ENCODE data around the gene ZNF787. TPM values are rescaled to one million over a fixed set of nuclear protein-coding genes. Genes with fewer than 3 reads are reported as not detected.

Gene ZNF787
- total RNA-seq, 1 experiment from 2014 or later: 54.6 TPM

- Mint-ChIP-seq H3K4me3 (no peak overlapping the region), H3K4me1 (peaks cover 30 to 33% of the 10 kb centered on the region in 2 experiments), H3K9me3 (no peaks in the 10 kb centered on the region), H3K27ac (no peak overlapping the region), H3K36me3 (ENCODE audit: insufficient read depth in 1 of 3, low read depth in 3 of 3) (peaks cover 0 to 10% (median 1%) of the 10 kb centered on the region in 3 experiments; a peak in 4 of 7 replicates), H3K27me3 (ENCODE audit: low read depth) (peaks cover 16% of the 10 kb centered on the region)
- Histone ChIP-seq H4K8ac (replicated peaks; ENCODE audit: insufficient read length, low read depth, low read length) (no peak overlapping the region), H2BK5ac (ENCODE audit: insufficient read length, low read length) (no peak overlapping the region), H3K4me1 (ENCODE audit: insufficient read depth, low read length) (no peaks in the 10 kb centered on the region), H3K79me2 (ENCODE audit: insufficient read depth, low read length) (no peaks in the 10 kb centered on the region), H3K27me3 (ENCODE audit: insufficient read depth, low read length) (no peaks in the 10 kb centered on the region), H2AK5ac (ENCODE audit: insufficient read length, low read length) (no peak overlapping the region), H2BK12ac (ENCODE audit: insufficient read length, low read depth, low read length) (no peak overlapping the region), H2BK120ac (ENCODE audit: low read depth, low read length, poor library complexity, severe bottlenecking) (no peak overlapping the region), H2AFZ (ENCODE audit: low read length) (no peak overlapping the region), H4K5ac (ENCODE audit: insufficient read length, low read depth, low read length) (no peak overlapping the region), H3K18ac (ENCODE audit: insufficient read length, low read depth, low read length) (no peak overlapping the region), H3K56ac (ENCODE audit: insufficient read length, low read depth, low read length) (no peak overlapping the region), H3K27ac (ENCODE audit: insufficient read length, low read depth, low read length) (no peak overlapping the region), H3K79me1 (ENCODE audit: insufficient read depth, low read depth, low read length, poor library complexity, severe bottlenecking) (no peaks in the 10 kb centered on the region), H2BK20ac (ENCODE audit: low read depth, low read length, poor library complexity, severe bottlenecking) (no peak overlapping the region), H3K23ac (ENCODE audit: insufficient read length, low read depth, low read length) (no peak overlapping the region), H3K9me3 (ENCODE audit: control insufficient read depth, low read depth, low read length) (no peaks in the 10 kb centered on the region), H3K14ac (ENCODE audit: insufficient read depth, low read length) (no peak overlapping the region), H3T11ph (ENCODE audit: low read length) (no peak overlapping the region), H3K9ac (ENCODE audit: extremely low read depth, insufficient read length, low read length) (no peak overlapping the region), H3K4ac (ENCODE audit: low read depth, low read length) (no peak overlapping the region), H2BK15ac (ENCODE audit: low read depth, low read length) (no peak overlapping the region), H4K20me1 (ENCODE audit: control insufficient read depth, insufficient read depth, insufficient read length) (no peaks in the 10 kb centered on the region), H3K23me2 (ENCODE audit: insufficient read length, low read depth, low read length, poor library complexity, severe bottlenecking) (peaks cover 5% of the 10 kb centered on the region), H4K91ac (ENCODE audit: insufficient read length, low read depth, low read length) (no peak overlapping the region), H3K4me2 (ENCODE audit: insufficient read depth, insufficient read length, low read length) (no peak overlapping the region)
- DNase-seq: no peak
- TF ChIP-seq CTCF (conservative IDR thresholded peaks at IDR 0.05): no peak
- WGBS (ENCODE audit: extremely low coverage, insufficient read length, low lambda C conversion rate): no CpG with 5 or more reads among the region's 9 CpGs
Measured at GRCh38 chr19:56083668-56084067, 37.4 kb downstream of the ZNF787 start.
